Measurements from ENCODE around the gene ASTN1. TPM values are rescaled to one million over a fixed set of nuclear protein-coding genes. Genes with fewer than 3 reads are reported as not detected.

The ASTN1 gene
- polyA plus RNA-seq, 1 experiment, result 0.09 TPM

DNA sequence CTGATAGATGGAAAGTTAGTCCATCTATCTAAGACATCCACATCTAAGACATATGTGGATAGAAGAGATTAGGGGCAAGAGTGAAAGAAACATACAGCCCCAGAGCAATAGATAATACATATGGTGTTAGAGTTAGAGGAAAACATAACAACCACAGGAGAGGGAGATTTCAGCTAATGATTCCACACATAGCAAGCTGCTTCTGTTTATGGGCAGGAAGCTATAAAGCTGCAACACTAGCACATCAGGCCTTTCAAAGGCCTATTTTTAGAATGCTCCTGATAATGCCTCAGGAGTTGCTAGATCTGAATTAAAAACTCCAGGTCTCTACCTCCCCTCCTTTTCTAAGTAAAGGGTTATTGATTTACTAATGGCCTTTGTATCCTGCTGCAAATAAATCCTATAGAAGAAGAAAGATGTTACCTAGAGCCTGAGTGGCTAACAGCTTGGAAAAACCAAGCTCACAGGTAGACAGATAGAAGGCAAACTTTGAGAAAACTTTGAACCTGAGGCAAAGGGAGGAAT is 42.4 kb upstream of the ASTN1 start:
- TF ChIP-seq, protein P1, sequence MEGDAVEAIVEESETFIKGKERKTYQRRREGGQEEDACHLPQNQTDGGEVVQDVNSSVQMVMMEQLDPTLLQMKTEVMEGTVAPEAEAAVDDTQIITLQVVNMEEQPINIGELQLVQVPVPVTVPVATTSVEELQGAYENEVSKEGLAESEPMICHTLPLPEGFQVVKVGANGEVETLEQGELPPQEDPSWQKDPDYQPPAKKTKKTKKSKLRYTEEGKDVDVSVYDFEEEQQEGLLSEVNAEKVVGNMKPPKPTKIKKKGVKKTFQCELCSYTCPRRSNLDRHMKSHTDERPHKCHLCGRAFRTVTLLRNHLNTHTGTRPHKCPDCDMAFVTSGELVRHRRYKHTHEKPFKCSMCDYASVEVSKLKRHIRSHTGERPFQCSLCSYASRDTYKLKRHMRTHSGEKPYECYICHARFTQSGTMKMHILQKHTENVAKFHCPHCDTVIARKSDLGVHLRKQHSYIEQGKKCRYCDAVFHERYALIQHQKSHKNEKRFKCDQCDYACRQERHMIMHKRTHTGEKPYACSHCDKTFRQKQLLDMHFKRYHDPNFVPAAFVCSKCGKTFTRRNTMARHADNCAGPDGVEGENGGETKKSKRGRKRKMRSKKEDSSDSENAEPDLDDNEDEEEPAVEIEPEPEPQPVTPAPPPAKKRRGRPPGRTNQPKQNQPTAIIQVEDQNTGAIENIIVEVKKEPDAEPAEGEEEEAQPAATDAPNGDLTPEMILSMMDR (IDR thresholded peaks at IDR 0.05; ENCODE audit: low read depth, low read length), result no peak
- no peaks in the 10 kb centered on the region for H3K9me3 ChIP-seq (ENCODE audit: control insufficient read depth, insufficient read depth, low read length)
- CTCF ChIA-PET, result interaction anchor here (1.4 to 2.1 kb wide), 2 partner anchors 23 to 25 kb away, joined by 5 to 10 read pairs; no protein-coding TSS in a partner anchor
- H3K27ac ChIP-seq (ENCODE audit: low read depth, low read length), result no peak overlapping the region
- no peaks in the 10 kb centered on the region for H3K27me3 ChIP-seq (ENCODE audit: control insufficient read depth, insufficient read depth, low read length)
- no peak for DNase-seq (ENCODE audit: low read depth, low spot score)
- H3K4me3 ChIP-seq (ENCODE audit: low read depth, low read length), result no peak overlapping the region
- POLR2A ChIA-PET, result no interaction called here

DNA sequence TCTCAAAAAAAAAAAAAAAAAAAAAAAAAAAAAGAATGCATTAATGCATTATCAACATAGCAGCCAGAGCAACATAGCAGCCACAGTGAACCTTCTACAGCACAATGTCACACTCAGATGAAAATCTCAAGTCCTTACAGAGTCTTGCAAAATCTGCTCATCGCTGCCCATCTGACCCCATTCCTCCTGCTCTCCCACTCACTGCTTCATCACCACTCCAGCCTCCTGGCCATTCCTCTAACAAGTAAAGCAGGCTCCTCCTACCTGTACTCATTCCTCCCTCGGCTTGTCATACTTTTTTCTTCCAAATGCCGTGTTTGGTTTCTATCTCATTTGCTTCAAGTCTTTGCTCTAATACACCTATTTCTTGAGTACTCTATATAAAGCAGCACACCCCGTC is 35.8 kb upstream of the ASTN1 start:
- H3K4me3 ChIP-seq (ENCODE audit: low read depth, low read length), result no peak overlapping the region
- POLR2A ChIA-PET, result no interaction called here
- no peaks in the 10 kb centered on the region for H3K9me3 ChIP-seq (ENCODE audit: control insufficient read depth, insufficient read depth, low read length)
- TF ChIP-seq, protein P1 (IDR thresholded peaks at IDR 0.05; ENCODE audit: low read depth, low read length), result no peak
- no peak for DNase-seq (ENCODE audit: low read depth, low spot score)
- CTCF ChIA-PET, result no interaction called here
- H3K27ac ChIP-seq (ENCODE audit: low read depth, low read length), result no peak overlapping the region
- peaks cover 2% of the 10 kb centered on the region for H3K27me3 ChIP-seq (ENCODE audit: control insufficient read depth, insufficient read depth, low read length)

DNA sequence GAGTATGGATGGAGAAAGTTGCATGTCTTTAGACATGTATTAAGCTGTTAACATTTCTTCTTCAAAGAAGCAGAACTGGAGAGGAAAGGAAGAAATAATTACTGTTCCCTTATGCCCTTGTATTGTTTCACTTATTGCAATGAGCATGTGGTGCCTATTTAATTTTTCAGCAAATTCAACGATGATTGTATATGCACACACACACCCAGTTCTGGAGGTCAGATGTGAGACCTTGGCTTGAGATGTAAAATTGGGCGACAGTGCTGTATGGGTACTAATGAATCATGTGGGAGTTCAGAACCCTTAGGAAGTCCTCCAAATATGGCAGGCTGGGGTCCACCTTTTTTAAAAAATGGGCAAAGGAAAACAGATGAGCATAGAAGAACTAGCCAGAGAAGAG is 33.7 kb upstream of the ASTN1 start:
- DNase-seq (ENCODE audit: low read depth, low spot score), result no peak
- H3K9me3 ChIP-seq (ENCODE audit: control insufficient read depth, insufficient read depth, low read length), result no peaks in the 10 kb centered on the region
- H3K4me3 ChIP-seq (ENCODE audit: low read depth, low read length), result no peak overlapping the region
- peaks cover 2% of the 10 kb centered on the region for H3K27me3 ChIP-seq (ENCODE audit: control insufficient read depth, insufficient read depth, low read length)
- POLR2A ChIA-PET, result no interaction called here
- no peak overlapping the region for H3K27ac ChIP-seq (ENCODE audit: low read depth, low read length)
- CTCF ChIA-PET, result interaction anchor here (0.7 kb wide), 1 partner anchor 16 kb away, joined by 3 read pairs; no protein-coding TSS in a partner anchor
- TF ChIP-seq, protein P1 (IDR thresholded peaks at IDR 0.05; ENCODE audit: low read depth, low read length), result no peak

DNA sequence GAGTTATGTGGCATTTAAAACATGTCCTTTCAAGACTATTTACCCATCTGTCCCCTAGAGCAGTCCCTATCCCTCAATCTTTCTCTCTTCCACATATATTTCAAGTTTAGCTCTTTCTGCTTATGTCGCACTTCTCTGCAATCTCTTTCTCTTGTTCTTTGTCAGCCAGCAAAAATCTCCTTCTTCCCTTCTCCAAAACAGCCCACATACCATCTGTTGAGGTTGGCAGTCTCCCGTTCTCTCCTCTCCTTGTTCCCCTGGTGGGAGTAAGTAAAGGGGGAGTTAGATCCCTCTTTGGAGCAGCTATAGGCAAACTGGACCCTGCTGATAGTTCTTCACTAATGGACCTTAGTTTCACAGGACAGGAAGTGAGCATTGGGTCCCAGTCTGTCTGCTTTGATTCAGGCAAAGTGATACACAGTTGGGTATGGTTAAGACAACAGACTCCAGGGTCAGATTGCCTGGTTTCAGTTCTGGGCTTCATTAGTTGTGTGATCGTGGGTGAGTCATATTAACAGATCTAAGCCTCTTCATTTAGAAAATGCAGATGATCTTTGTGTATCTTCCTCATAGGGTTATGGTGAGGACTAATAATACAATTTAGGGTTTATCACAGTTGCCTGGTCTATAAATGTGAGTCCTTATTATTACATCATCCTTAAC is 25.9 kb upstream of the ASTN1 start:
- DNase-seq (ENCODE audit: low read depth, low spot score), result no peak
- no peaks in the 10 kb centered on the region for H3K9me3 ChIP-seq (ENCODE audit: control insufficient read depth, insufficient read depth, low read length)
- no peak overlapping the region for H3K27ac ChIP-seq (ENCODE audit: low read depth, low read length)
- TF ChIP-seq, protein P1 (IDR thresholded peaks at IDR 0.05; ENCODE audit: low read depth, low read length), result no peak
- POLR2A ChIA-PET, result no interaction called here
- no peak overlapping the region for H3K4me3 ChIP-seq (ENCODE audit: low read depth, low read length)
- CTCF ChIA-PET, result interaction anchor here (2.5 kb wide), 1 partner anchor 9 kb away, joined by 16 read pairs; no protein-coding TSS in a partner anchor
- no peaks in the 10 kb centered on the region for H3K27me3 ChIP-seq (ENCODE audit: control insufficient read depth, insufficient read depth, low read length)

DNA sequence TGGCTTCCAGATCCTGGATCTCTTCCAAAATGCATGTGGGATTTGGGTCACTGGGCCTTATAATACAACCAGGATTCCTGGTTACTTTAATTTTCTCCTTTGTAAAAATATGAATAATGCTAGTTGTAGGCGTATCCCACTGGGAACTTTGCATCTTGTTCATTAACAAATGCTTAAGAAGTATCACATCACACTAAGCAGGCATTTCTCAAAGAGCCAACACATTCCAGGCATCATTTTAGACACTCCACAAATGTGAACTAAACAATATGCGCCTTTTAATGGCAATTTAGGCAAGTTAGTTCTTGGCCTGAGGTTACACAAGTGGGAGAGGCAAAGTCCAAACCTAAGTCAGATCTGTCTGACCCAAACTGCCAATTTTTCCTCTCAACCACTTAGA is 22.1 kb upstream of the ASTN1 start:
- CTCF ChIA-PET, result no interaction called here
- Histone ChIP-seq H3K9me3 (ENCODE audit: control insufficient read depth, insufficient read depth, low read length) (no peaks in the 10 kb centered on the region), H3K4me3 (ENCODE audit: low read depth, low read length) (no peak overlapping the region), H3K27me3 (ENCODE audit: control insufficient read depth, insufficient read depth, low read length) (peaks cover 2% of the 10 kb centered on the region), H3K27ac (ENCODE audit: low read depth, low read length) (no peak overlapping the region)
- TF ChIP-seq, protein P1 (IDR thresholded peaks at IDR 0.05; ENCODE audit: low read depth, low read length), result no peak
- no peak for DNase-seq (ENCODE audit: low read depth, low spot score)
- POLR2A ChIA-PET, result no interaction called here

Data from AG04450 (cell line).